Naive thymus-derived CD4-positive, alpha-beta T cell (primary cell): ENCODE measurements around the gene MORC1. TPM values are rescaled to one million over a fixed set of nuclear protein-coding genes. Genes with fewer than 3 reads are reported as not detected.

Experiments
- ATAC-seq: fragments of 150-1000 bp; cut with Tn5 transposase; 2 replicates; pipeline ENCODE4 v1.10.0; 2021; ENCODE audit warnings: mild to moderate bottlenecking, moderate library complexity
- CTCF ChIA-PET: fragments of 350-600 bp; sonication (Branson Sonifier 250); formaldehyde crosslinking; loops from one replicate; lab custom pipeline; 2021; ENCODE audit warnings: antibody characterized with exemption; lab: Charles Lee
- POLR2A ChIA-PET: fragments of 350-600 bp; sonication (Branson Sonifier 250); formaldehyde crosslinking; loops from one replicate; lab custom pipeline; 2021; ENCODE audit warnings: antibody characterized with exemption, inconsistent platforms; lab: Charles Lee
- DNase-seq, 9 donors: peaks; one replicate each; pipeline versions ENCODE4 v3.0.0 to v3.0.0-alpha.2; 2020 to 2022; ENCODE audit warnings: mixed read lengths in 1 of 9
- H3K27ac ChIP-seq: one replicate; pipeline ENCODE4 v1.7.0; 2013; ENCODE audit warnings: mild to moderate bottlenecking, low read depth, low read length, moderate library complexity
- H3K27me3 ChIP-seq, 2 donors: one replicate each; pipeline ENCODE4 v1.7.0; 2013; ENCODE audit warnings: low read length in 2 of 2, mild to moderate bottlenecking in 2 of 2, moderate library complexity in 2 of 2; ENCODE audit not compliant: control insufficient read depth in 2 of 2, insufficient read depth in 2 of 2
- H3K36me3 ChIP-seq, 3 experiments: 1 replicate in 2 of 3; 2 replicates in 1 of 3; pipeline ENCODE4 v1.7.0; 2013; ENCODE audit warnings: low read length in 3 of 3, mild to moderate bottlenecking in 3 of 3, moderate library complexity in 1 of 3; ENCODE audit not compliant: insufficient read depth in 3 of 3, control insufficient read depth in 2 of 3
- H3K4me1 ChIP-seq, 2 donors: one replicate each; pipeline ENCODE4 v1.7.0; 2013; ENCODE audit warnings: low read length in 2 of 2, mild to moderate bottlenecking in 2 of 2, moderate library complexity in 1 of 2; ENCODE audit not compliant: control insufficient read depth in 2 of 2, insufficient read depth in 2 of 2
- H3K4me3 ChIP-seq: 2 replicates; pipeline ENCODE4 v1.7.0; 2013; ENCODE audit warnings: mild to moderate bottlenecking, low read length
- H3K9me3 ChIP-seq, 3 experiments: 1 replicate in 2 of 3; 2 replicates in 1 of 3; pipeline ENCODE4 v1.7.0; 2013; ENCODE audit warnings: low read length in 3 of 3; ENCODE audit not compliant: control insufficient read depth in 2 of 3
- H3K27ac Mint-ChIP-seq, 9 donors: one replicate each; pipeline ENCODE4 v1.8.0; 2020 to 2022; ENCODE audit warnings: mixed read lengths in 9 of 9, mild to moderate bottlenecking in 8 of 9, moderate library complexity in 5 of 9, inconsistent platforms in 2 of 9
- H3K27me3 Mint-ChIP-seq, 5 donors: one replicate each; pipeline ENCODE4 v1.8.0; 2021 to 2022; ENCODE audit warnings: mixed read lengths in 5 of 5, mild to moderate bottlenecking in 1 of 5
- H3K36me3 Mint-ChIP-seq, 5 donors: one replicate each; pipeline ENCODE4 v1.8.0; 2020 to 2022; ENCODE audit warnings: mixed read lengths in 5 of 5, mild to moderate bottlenecking in 3 of 5, inconsistent platforms in 1 of 5
- H3K4me1 Mint-ChIP-seq, 7 donors: one replicate each; pipeline ENCODE4 v1.8.0; 2020 to 2022; ENCODE audit warnings: mixed read lengths in 7 of 7, mild to moderate bottlenecking in 3 of 7, inconsistent platforms in 1 of 7
- H3K4me3 Mint-ChIP-seq, 10 donors: one replicate each; pipeline ENCODE4 v1.8.0; 2020 to 2022; ENCODE audit warnings: mild to moderate bottlenecking in 10 of 10, mixed read lengths in 10 of 10, moderate library complexity in 6 of 10, inconsistent platforms in 2 of 10
- H3K9me3 Mint-ChIP-seq, 11 donors: one replicate each; pipeline ENCODE4 v1.8.0; 2020 to 2022; ENCODE audit warnings: mixed read lengths in 11 of 11, mild to moderate bottlenecking in 4 of 11, inconsistent platforms in 1 of 11, moderate library complexity in 1 of 11
- intact Hi-C, 2 donors: fragments of 100-400 bp; cut with micrococcal nuclease; formaldehyde crosslinking; loops; one replicate each; pipeline ENCODE4 v1.15.1; 2023
- polyA plus RNA-seq, 2 donors: library from polyadenylated mRNA; unstranded; fragments of 300-500 nt; fragmentation: Illumina TruSeq; gene quantifications; one replicate each; pipeline ENCODE4 v1.2.3, GENCODE V29; 2021
- total RNA-seq, 6 experiments: library from RNA in 5 of 6; stranded (reverse) in 5 of 6; gene quantifications; 1 replicate in 5 of 6; 2 replicates in 1 of 6; pipeline ENCODE4 v1.2.3 and lab custom pipeline; 2021 to 2026

MORC1 gene
- total and polyA plus RNA-seq, 7 experiments from 2014 or later: 0.12 TPM; not detected in 6

DNA sequence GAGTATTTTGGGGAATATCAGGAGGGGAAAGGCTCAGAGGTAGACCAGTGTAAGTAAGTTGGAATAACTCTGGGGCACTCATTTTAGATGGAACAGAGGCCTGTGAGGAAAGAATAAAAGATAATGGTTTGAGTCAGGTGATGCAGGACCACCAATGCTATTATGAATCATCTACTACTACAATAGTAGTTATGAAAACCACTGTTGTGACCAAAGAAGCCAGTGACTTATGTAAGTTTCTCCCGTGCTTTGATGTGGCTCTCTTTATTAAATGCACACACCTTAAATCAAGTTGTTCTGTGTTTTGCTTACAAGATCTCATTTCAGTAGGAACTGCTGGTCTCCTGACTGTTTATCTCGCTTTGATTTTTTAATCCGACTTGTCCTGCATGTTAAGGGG is 151.2 kb downstream of the MORC1 start:
- DNase-seq (no peak), ATAC-seq (no peak)
- H3K4me3 ChIP-seq: no peak overlapping the region
- H3K27ac ChIP-seq: no peak overlapping the region
- Mint-ChIP-seq H3K9me3 (no peaks in the 10 kb centered on the region), H3K27ac (no peak overlapping the region), H3K4me3 (no peak overlapping the region), H3K27me3 (peaks cover 0 to 2% (median 0%) of the 10 kb centered on the region in 5 donors), H3K4me1 (peaks cover 0 to 6% (median 1%) of the 10 kb centered on the region in 7 donors), H3K36me3 (no peaks in the 10 kb centered on the region)
- intact Hi-C loops: no loop called here
- H3K4me1 ChIP-seq: no peaks in the 10 kb centered on the region
- ChIA-PET CTCF (no interaction called here), POLR2A (no interaction called here)
- H3K9me3 ChIP-seq: no peaks in the 10 kb centered on the region
- no peaks in the 10 kb centered on the region for H3K27me3 ChIP-seq
- H3K36me3 ChIP-seq: no peaks in the 10 kb centered on the region

DNA sequence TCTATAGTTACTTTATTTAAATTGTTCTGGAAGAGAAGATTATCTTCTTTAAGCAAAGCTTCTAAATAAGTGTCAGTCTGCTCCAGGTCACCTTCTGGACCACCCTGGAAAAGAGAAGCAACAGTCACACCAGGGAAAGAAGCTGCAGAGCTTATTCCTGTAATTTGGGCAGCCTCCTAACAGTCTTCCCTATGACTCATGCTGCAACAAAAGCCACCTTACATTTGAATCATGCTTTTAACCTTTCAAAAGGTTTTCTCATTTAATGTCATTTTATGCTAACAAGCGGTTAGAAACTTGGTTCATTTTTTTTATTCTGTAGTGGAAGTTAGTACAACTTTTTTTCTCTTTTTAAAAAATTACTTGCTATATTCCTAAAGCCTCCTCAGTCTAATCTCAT is 158.9 kb downstream of the MORC1 start:
- DNase-seq: no peak
- Histone ChIP-seq H3K27ac (no peak overlapping the region), H3K4me3 (no peak overlapping the region), H3K27me3 (no peaks in the 10 kb centered on the region), H3K4me1 (no peaks in the 10 kb centered on the region), H3K36me3 (no peaks in the 10 kb centered on the region), H3K9me3 (no peaks in the 10 kb centered on the region)
- POLR2A ChIA-PET: no interaction called here
- no peak overlapping the region for H3K4me3 Mint-ChIP-seq
- peaks cover 0 to 13% (median 10%) of the 10 kb centered on the region in 5 donors for H3K27me3 Mint-ChIP-seq
- intact Hi-C loops: no loop called here
- ATAC-seq: no peak
- H3K27ac Mint-ChIP-seq: no peak overlapping the region
- H3K4me1 Mint-ChIP-seq: no peaks in the 10 kb centered on the region
- no peaks in the 10 kb centered on the region for H3K9me3 Mint-ChIP-seq
- H3K36me3 Mint-ChIP-seq: no peaks in the 10 kb centered on the region
- CTCF ChIA-PET: no interaction called here

DNA sequence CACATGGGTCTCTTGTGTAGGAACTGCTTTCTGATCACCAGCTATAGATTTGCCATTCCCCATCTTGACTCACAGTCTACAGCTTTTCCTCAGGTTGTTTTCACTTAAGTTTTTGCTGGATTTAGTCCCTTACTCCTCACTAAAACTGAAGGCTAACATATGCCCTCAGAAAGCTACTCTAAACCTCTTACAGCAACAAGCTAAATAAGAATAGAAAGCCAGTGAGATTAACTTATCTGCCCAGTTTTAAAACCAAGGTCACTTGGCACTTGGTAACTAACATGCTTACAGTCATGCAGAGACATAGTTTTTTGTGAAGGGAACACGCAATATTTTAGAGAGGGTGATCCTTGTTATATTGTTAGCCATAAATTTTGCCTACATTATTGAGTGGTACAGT is 164.2 kb downstream of the MORC1 start, which contains the start of gene GUCA1C:
TSS of gene GUCA1C (minus strand) at position 180 of the 400 bp plus-strand sequence. CDS start at position 63, 117 bp downstream.
- Histone ChIP-seq H3K27me3 (peaks cover 0 to 4% of the 10 kb centered on the region in 2 donors), H3K4me1 (no peaks in the 10 kb centered on the region), H3K4me3 (no peak within 1 kb of the TSS), H3K36me3 (no peaks in the 10 kb centered on the region), H3K27ac (no peak within 1 kb of the TSS), H3K9me3 (no peaks in the 10 kb centered on the region)
- Mint-ChIP-seq H3K9me3 (no peaks in the 10 kb centered on the region), H3K4me3 (no peak within 1 kb of the TSS), H3K36me3 (no peaks in the 10 kb centered on the region), H3K27me3 (peaks cover 4 to 24% (median 14%) of the 10 kb centered on the region in 5 donors), H3K27ac (no peak within 1 kb of the TSS), H3K4me1 (no peaks in the 10 kb centered on the region)
- ChIA-PET CTCF (no interaction called here), POLR2A (no interaction called here)
- DNase-seq (no peak), ATAC-seq (no peak)
- intact Hi-C loops: no loop called here

DNA sequence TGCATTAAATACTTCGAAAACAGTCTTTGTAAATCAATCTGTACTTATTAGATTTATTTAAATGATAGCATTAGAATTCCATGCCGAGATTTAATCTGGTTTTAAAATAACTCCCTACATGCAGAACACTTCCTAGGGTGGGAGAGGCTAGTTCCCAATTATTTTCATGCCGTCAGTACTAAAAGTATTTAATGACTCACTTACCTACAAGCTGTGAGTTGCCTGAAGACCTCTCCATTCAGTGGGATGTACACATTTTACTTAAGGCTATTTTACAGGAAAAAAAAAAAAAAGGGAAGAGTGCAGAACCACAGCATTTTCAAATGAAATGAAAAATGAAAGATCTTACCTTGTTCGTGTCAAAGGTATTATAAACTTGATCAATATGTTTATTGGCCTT is 164.7 kb downstream of the MORC1 start:
- ChIA-PET CTCF (no interaction called here), POLR2A (interaction anchor here (0.7 kb wide), 1 partner anchor 11 kb away, joined by 3 read pairs; no protein-coding TSS in a partner anchor)
- H3K27ac ChIP-seq: no peak overlapping the region
- Mint-ChIP-seq H3K4me3 (no peak overlapping the region), H3K36me3 (no peaks in the 10 kb centered on the region), H3K4me1 (no peaks in the 10 kb centered on the region), H3K9me3 (peaks cover 0 to under 1% (median 0%) of the 10 kb centered on the region in 11 donors), H3K27me3 (peaks cover 4 to 24% (median 18%) of the 10 kb centered on the region in 5 donors), H3K27ac (no peak overlapping the region)
- H3K4me3 ChIP-seq: no peak overlapping the region
- DNase-seq (no peak), ATAC-seq (no peak)
- H3K36me3 ChIP-seq: no peaks in the 10 kb centered on the region
- H3K27me3 ChIP-seq: peaks cover 0 to 4% of the 10 kb centered on the region in 2 donors
- H3K4me1 ChIP-seq: no peaks in the 10 kb centered on the region
- intact Hi-C loops: no loop called here
- H3K9me3 ChIP-seq: no peaks in the 10 kb centered on the region

DNA sequence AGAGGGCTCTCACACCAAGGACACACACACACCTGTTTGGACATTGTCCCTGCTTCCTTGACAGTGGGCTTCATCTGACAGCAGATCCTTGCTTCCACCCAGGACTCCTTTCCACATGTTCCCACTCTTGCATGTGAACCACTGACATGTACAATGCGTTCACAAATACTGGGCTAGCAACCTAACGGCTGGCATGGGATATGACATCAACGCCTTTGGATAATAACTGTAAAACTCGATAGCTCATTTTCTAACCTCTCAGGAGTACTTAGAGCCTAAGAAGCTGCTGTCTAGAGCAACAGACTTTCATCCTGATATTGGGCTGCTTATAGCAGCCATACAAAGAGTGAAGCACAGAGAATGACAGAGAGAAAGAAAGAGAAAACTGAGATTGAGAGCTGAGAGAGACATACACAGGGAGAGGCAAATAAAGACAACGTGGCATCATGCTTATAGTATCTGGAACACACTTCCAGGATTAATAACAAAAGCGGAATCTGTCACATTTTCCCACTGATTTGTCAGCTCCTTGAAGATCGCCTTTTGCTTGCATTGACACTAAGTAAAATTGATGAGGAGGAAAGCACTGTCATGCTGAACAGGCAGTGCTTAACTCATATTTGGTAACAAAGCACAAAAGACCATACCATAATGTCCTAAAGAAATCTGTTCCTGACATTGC is 166.0 kb downstream of the MORC1 start:
- H3K27me3 Mint-ChIP-seq: peaks cover 4 to 24% (median 18%) of the 10 kb centered on the region in 5 donors
- H3K36me3 Mint-ChIP-seq: no peaks in the 10 kb centered on the region
- ATAC-seq (no peak), DNase-seq (no peak)
- H3K27ac Mint-ChIP-seq: no peak overlapping the region
- no peaks in the 10 kb centered on the region for H3K4me1 Mint-ChIP-seq
- no peak overlapping the region for H3K4me3 ChIP-seq
- CTCF ChIA-PET: no interaction called here
- no peak overlapping the region for H3K27ac ChIP-seq
- intact Hi-C loops: no loop called here
- POLR2A ChIA-PET: no interaction called here
- peaks cover 0 to 4% of the 10 kb centered on the region in 2 donors for H3K27me3 ChIP-seq
- H3K9me3 Mint-ChIP-seq: peaks cover 0 to 5% (median 0%) of the 10 kb centered on the region in 11 donors
- H3K9me3 ChIP-seq: no peaks in the 10 kb centered on the region
- no peak overlapping the region for H3K4me3 Mint-ChIP-seq
- H3K4me1 ChIP-seq: no peaks in the 10 kb centered on the region
- no peaks in the 10 kb centered on the region for H3K36me3 ChIP-seq

DNA sequence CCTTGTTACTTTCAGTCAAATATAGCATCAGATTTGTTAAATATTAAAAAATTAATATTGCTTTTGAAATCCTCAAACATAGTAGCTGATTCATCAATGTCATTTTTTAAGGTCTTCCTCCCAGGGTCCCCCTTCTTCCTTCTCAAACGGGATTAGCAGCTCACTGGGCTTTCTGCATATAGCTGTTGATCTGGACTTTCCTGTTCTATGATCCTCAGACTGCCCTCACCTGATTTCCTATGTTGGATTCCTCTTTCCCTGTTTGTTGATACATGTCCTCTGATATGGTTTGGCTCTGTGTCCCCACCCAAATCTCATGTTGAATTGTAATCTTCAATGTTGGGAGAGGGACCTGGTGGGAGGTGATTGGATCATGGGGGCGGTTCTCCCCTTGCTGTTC is 170.1 kb downstream of the MORC1 start:
- H3K9me3 ChIP-seq: no peaks in the 10 kb centered on the region
- ATAC-seq: no peak
- no peaks in the 10 kb centered on the region for H3K4me1 ChIP-seq
- H3K4me3 Mint-ChIP-seq: no peak overlapping the region
- H3K9me3 Mint-ChIP-seq: peaks cover 0 to 5% (median 0%) of the 10 kb centered on the region in 11 donors
- no peak overlapping the region for H3K27ac ChIP-seq
- H3K27me3 Mint-ChIP-seq: peaks cover 4 to 22% (median 15%) of the 10 kb centered on the region in 5 donors
- intact Hi-C loops: no loop called here
- H3K36me3 Mint-ChIP-seq: no peaks in the 10 kb centered on the region
- H3K36me3 ChIP-seq: no peaks in the 10 kb centered on the region
- ChIA-PET POLR2A (no interaction called here), CTCF (no interaction called here)
- peaks cover 0 to 4% of the 10 kb centered on the region in 2 donors for H3K27me3 ChIP-seq
- DNase-seq: no peak
- no peaks in the 10 kb centered on the region for H3K4me1 Mint-ChIP-seq
- no peak overlapping the region for H3K27ac Mint-ChIP-seq
- no peak overlapping the region for H3K4me3 ChIP-seq
